ENCODE results near the gene BAZ2B. TPM values are rescaled to one million over a fixed set of nuclear protein-coding genes. Genes with fewer than 3 reads are reported as not detected.

Gene BAZ2B
- total and polyA plus RNA-seq, 12 donors, result 18.9 to 137 (median 68.0) TPM

- Histone ChIP-seq H3K4me1 (replicated peaks in 1 of 2) (peaks cover 0 to 16% of the 10 kb centered on the region in 2 donors), H3K36me3 (replicated peaks in 1 of 2) (peaks cover 0 to 33% of the 10 kb centered on the region in 2 donors), H3K27me3 (no peaks in the 10 kb centered on the region), H3K4me3 (no peak overlapping the region), H3K9me3 (replicated peaks in 1 of 3) (no peaks in the 10 kb centered on the region), H3K27ac (no peak overlapping the region)
- TF ChIP-seq CTCF (IDR thresholded peaks at IDR 0.05), result no peak
- no peak for TF ChIP-seq POLR2A (IDR thresholded peaks at IDR 0.05)
- intact Hi-C loops (cut with DNase I), result no loop called here
- no peak for DNase-seq
- WGBS, 4 donors, result 94 to 98% (median 97%) methylated on average over 2 of the region's 2 CpGs
These were observed 170.1 kb downstream of the BAZ2B start for GRCh38 chr2:159446201-159446600.

GRCh38 chr2:159445307-159445706 is 171.0 kb downstream of the BAZ2B start:
- Histone ChIP-seq H3K36me3 (replicated peaks in 1 of 2) (peaks cover 0 to 33% of the 10 kb centered on the region in 2 donors), H3K4me3 (no peak overlapping the region), H3K4me1 (replicated peaks in 1 of 2) (peaks cover 0 to 16% of the 10 kb centered on the region in 2 donors), H3K27me3 (no peaks in the 10 kb centered on the region), H3K9me3 (replicated peaks in 1 of 3) (no peaks in the 10 kb centered on the region), H3K27ac (no peak overlapping the region)
- TF ChIP-seq CTCF (IDR thresholded peaks at IDR 0.05) (no peak), POLR2A (IDR thresholded peaks at IDR 0.05) (no peak)
- intact Hi-C loops (cut with DNase I), result no loop called here
- no peak for DNase-seq

GRCh38 chr2:159444754-159445153 is 171.6 kb downstream of the BAZ2B start:
- H3K4me3 ChIP-seq, result no peak overlapping the region
- TF ChIP-seq POLR2A (IDR thresholded peaks at IDR 0.05) (no peak), CTCF (IDR thresholded peaks at IDR 0.05) (no peak)
- H3K36me3 ChIP-seq (replicated peaks in 1 of 2), result peaks cover 0 to 33% of the 10 kb centered on the region in 2 donors
- intact Hi-C loops (cut with DNase I), result no loop called here
- H3K27ac ChIP-seq, result no peak overlapping the region
- DNase-seq, result no peak
- H3K9me3 ChIP-seq (replicated peaks in 1 of 3), result no peaks in the 10 kb centered on the region
- no peaks in the 10 kb centered on the region for H3K27me3 ChIP-seq
- peaks cover 0 to 16% of the 10 kb centered on the region in 2 donors for H3K4me1 ChIP-seq (replicated peaks in 1 of 2)

GRCh38 chr2:159442159-159442852 is 174.0 kb downstream of the BAZ2B start:
- intact Hi-C loops (cut with DNase I), result no loop called here
- H3K9me3 ChIP-seq (replicated peaks in 1 of 3), result no peaks in the 10 kb centered on the region
- no peak overlapping the region for H3K4me3 ChIP-seq
- TF ChIP-seq POLR2A (IDR thresholded peaks at IDR 0.05) (no peak), CTCF (IDR thresholded peaks at IDR 0.05) (no peak)
- H3K4me1 ChIP-seq (replicated peaks in 1 of 2), result peaks cover 0 to 5% of the 10 kb centered on the region in 2 donors
- WGBS, 4 donors, result 74 to 86% (median 77%) methylated on average over 2 of the region's 2 CpGs
- no peaks in the 10 kb centered on the region for H3K27me3 ChIP-seq
- peaks cover 0 to 46% of the 10 kb centered on the region in 2 donors for H3K36me3 ChIP-seq (replicated peaks in 1 of 2)
- no peak for DNase-seq
- H3K27ac ChIP-seq, result no peak overlapping the region

All from adrenal gland (tissue), 12 donors.